NT2/D1 (cell line): Measurements from ENCODE around the gene EBNA1BP2.
A peak's percentile ranks its signal among the peaks of the same experiment; 100 is the strongest.
"Not testable (repeated sequence)": the region's sequence is repeated elsewhere in the genome, so short reads cannot be mapped to it uniquely, and the experiment has no call there.

Experiments used
- DNase-seq: peaks from one replicate; pipeline ENCODE4 v3.0.0-alpha.2; 2011; ENCODE audit warnings: low read depth, low spot score
- H3K27me3 ChIP-seq: 2 replicates; pipeline ENCODE4 v1.6.0; 2011; ENCODE audit warnings: mild to moderate bottlenecking; ENCODE audit not compliant: insufficient read length, insufficient read depth
- H3K36me3 ChIP-seq: 2 replicates; pipeline ENCODE4 v1.6.1; 2011; ENCODE audit warnings: mild to moderate bottlenecking, low read length, mixed read lengths; ENCODE audit not compliant: insufficient read depth, insufficient read length
- H3K4me1 ChIP-seq: 2 replicates; pipeline ENCODE4 v1.5.1; 2011; ENCODE audit not compliant: insufficient read depth, insufficient read length
- H3K4me3 ChIP-seq: 2 replicates; pipeline ENCODE4 v1.5.1; 2011; ENCODE audit warnings: low read depth; ENCODE audit not compliant: insufficient read length
- H3K9ac ChIP-seq: 2 replicates; pipeline ENCODE4 v1.6.0; 2011; ENCODE audit warnings: low read depth; ENCODE audit not compliant: insufficient read length
- H3K9me3 ChIP-seq: 2 replicates; pipeline ENCODE4 v1.5.1; 2011; ENCODE audit warnings: mild to moderate bottlenecking, low read length; ENCODE audit not compliant: insufficient read depth
- SUZ12 ChIP-seq: IDR thresholded peaks from 2 replicates; pipeline ENCODE4 v1.6.1; 2011; ENCODE audit not compliant: insufficient read length, insufficient read depth; ENCODE audit errors: extremely low read depth
- YY1 ChIP-seq: IDR thresholded peaks from 2 replicates; pipeline ENCODE4 v1.6.1; 2011; ENCODE audit not compliant: insufficient read length, insufficient read depth
- ZNF274 ChIP-seq: IDR thresholded peaks from 2 replicates; pipeline ENCODE4 v1.6.1; 2011; ENCODE audit warnings: mild to moderate bottlenecking, low read depth, low read length

Gene EBNA1BP2

DNA sequence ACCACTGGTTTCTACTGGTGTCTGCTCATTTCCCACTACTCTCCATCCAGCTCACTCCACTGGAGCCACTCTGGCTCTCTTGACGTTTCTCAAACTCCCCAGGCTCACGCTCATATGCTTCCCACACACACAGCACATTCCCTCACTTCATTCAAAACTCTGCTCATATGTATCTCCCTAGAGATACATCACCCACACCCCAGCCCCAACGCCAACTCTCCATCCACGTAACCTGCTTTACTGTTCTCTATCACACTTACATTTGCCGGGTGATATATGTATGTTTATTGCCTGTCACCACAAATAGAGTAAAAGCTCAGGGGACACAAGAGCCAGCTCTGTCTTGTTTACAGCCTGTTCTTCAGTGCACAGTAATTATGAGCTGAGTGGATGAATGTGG is 22.2 kb downstream of the EBNA1BP2 start:
- no peaks in the 10 kb centered on the region for H3K27me3 ChIP-seq
- no peak overlapping the region for H3K9ac ChIP-seq
- no peaks in the 10 kb centered on the region for H3K4me1 ChIP-seq
- TF ChIP-seq SUZ12 (no peak), ZNF274 (no peak), YY1 (no peak)
- no peak for DNase-seq
- H3K36me3 ChIP-seq = peaks cover 6% of the 10 kb centered on the region
- no peak overlapping the region for H3K4me3 ChIP-seq
- no peaks in the 10 kb centered on the region for H3K9me3 ChIP-seq

DNA sequence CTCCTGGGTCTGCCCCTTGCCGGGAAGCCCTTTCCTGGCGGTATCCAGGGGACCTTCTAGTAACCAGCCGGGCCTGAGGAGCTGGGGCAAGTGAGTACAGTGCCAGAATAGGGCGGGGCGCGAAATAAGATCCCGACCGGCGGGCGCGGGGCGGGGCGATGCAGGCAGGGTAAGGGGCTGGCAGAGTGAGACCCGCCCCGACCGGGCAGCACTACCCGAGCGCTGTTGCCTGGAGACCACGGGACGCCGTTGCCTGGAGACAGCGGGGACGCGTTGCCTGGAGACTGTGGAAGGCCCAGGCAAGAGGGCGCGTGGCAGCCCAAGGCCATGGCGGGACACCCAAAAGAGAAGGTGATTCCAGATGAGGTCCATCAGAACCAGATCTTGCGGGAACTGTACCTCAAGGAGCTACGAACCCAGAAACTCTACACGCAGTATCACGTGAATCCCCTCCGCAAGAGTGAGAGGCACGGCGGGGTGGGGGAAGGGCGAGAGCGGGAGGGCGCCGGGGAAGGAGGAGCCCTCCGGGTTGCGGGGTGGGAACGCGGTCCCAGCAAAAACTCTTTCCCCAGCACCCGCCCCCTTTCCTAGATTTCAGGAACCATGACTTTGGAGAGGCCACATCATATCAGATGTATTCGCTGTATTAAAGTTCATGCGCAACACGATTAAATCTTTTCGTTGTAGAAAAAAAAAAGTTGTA is 24.3 kb downstream of the EBNA1BP2 start:
- peak; percentile 96 for DNase-seq
- Histone ChIP-seq H3K36me3 (peaks cover 9% of the 10 kb centered on the region), H3K27me3 (no peaks in the 10 kb centered on the region), H3K9ac (no peak overlapping the region), H3K4me3 (peak overlapping the region; percentile 54), H3K4me1 (no peaks in the 10 kb centered on the region), H3K9me3 (no peaks in the 10 kb centered on the region)
- no peak for TF ChIP-seq YY1

DNA sequence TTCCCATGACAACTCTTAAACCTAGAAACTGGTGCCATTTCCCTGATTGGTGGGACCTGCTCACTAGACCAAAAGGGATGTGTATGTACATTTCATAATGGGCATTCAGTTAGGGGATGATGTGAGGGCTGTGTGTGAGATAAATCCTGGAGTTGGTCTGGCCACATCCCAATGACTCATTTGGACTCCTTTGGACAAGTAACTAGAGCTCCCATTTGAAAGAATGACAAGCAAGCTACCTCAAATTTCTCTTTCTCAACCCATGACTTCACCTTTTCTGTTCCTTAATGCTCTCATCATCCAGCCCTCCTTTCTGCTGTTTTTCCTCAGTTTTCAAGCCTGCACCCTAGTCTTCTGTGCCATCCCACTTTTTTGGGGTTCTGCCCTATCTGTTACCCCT is 27.9 kb downstream of the EBNA1BP2 start:
- Histone ChIP-seq H3K4me1 (no peaks in the 10 kb centered on the region), H3K36me3 (peaks cover 9% of the 10 kb centered on the region), H3K27me3 (no peaks in the 10 kb centered on the region), H3K9ac (no peak overlapping the region), H3K9me3 (peaks cover 10% of the 10 kb centered on the region), H3K4me3 (no peak overlapping the region)
- TF ChIP-seq ZNF274 (no peak), SUZ12 (no peak), YY1 (no peak)
- DNase-seq = no peak

DNA sequence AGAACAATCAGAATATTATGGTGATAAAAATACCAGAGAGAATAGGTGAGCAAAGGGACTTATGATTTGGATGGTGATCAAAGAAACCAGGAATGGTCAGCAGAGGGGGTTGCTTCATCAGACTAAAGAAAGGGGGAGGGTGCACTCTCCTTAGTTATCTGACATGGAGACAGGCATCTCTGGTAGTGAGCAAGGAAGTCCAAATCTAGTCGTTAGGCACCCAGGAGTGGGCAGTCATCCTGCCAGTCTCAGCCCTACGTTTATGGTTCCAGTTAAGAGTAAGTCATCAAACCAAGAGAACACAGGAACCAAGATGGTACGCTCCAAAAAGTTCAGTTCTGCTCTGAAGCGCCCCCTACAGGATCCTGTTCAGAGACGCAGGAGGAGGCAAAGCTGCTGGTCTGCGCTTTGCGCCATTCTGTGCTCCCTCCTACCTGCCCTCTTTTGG is 28.6 kb downstream of the EBNA1BP2 start:
- Histone ChIP-seq H3K9me3 (peaks cover 10% of the 10 kb centered on the region), H3K36me3 (peaks cover 9% of the 10 kb centered on the region), H3K9ac (no peak overlapping the region), H3K4me3 (no peak overlapping the region), H3K27me3 (no peaks in the 10 kb centered on the region), H3K4me1 (no peaks in the 10 kb centered on the region)
- no peak for TF ChIP-seq YY1
- no peak for TF ChIP-seq SUZ12
- no peak for TF ChIP-seq ZNF274
- no peak for DNase-seq

DNA sequence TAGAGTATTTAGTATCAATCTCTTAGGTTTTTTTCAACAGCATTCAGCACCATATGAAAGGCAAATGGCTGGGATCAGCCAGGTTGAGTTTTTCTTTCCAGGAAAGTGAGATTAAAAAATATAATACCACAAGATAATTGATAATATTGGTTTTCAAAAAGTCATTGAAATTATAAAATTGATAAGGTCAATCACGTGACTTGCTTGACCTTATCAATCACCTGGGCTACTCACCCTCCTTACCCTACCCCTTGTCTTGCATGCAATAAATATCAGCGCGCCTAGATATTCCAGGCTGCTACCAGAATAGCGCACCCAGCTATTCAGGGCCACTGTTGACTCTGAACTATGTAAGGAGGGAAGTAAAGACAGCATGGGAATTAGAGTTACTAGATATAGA is 31.5 kb downstream of the EBNA1BP2 start:
- peaks cover 16% of the 10 kb centered on the region for H3K9me3 ChIP-seq
- no peak overlapping the region for H3K9ac ChIP-seq
- no peak overlapping the region for H3K4me3 ChIP-seq
- H3K36me3 ChIP-seq = peaks cover 9% of the 10 kb centered on the region
- no peak for DNase-seq
- TF ChIP-seq YY1 (no peak), ZNF274 (no peak), SUZ12 (no peak)
- H3K4me1 ChIP-seq = no peaks in the 10 kb centered on the region
- no peaks in the 10 kb centered on the region for H3K27me3 ChIP-seq

DNA sequence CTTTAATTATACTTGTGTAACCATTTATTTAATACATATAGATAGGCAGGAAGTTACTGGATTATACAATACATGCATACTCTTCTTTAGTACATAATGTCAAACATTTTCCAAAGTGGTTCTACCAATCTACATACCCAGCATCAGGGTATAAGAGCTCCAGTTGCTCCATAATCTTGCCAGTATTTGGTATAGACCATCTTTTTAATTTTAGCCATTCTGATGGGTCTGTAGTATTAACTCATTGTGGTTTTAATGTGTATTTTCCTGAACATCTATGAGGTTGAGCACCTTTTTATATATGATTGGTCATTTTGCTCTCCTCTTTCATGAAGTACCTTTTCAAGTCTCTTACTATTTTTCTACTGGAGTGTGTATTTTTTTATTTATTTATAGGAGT is 32.1 kb downstream of the EBNA1BP2 start:
- DNase-seq = no peak
- TF ChIP-seq YY1 (no peak), ZNF274 (no peak), SUZ12 (no peak)
- Histone ChIP-seq H3K9ac (no peak overlapping the region), H3K4me3 (no peak overlapping the region), H3K36me3 (peaks cover 4% of the 10 kb centered on the region), H3K4me1 (no peaks in the 10 kb centered on the region), H3K27me3 (no peaks in the 10 kb centered on the region), H3K9me3 (peaks cover 22% of the 10 kb centered on the region)

DNA sequence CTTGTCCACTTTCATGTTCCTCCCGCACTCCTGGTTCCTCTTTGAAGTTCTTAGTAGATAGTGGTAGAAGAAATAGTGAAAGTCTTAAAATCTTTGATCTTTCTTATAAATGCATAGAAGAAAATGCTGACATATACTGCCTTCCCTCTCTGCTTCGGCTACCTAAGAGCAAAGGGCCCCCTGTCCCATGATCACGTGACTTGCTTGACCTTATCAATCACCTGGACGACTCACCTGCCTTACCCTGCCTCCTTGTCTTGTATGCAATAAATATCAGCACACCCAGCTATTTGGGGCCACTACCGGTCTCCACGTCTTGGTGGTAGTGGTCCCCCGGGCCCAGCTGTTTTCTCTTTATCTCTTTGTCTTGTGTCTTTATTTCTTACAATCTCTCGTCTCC is 32.8 kb downstream of the EBNA1BP2 start:
- H3K36me3 ChIP-seq, DNase-seq, H3K9ac ChIP-seq, H3K27me3 ChIP-seq, H3K4me3 ChIP-seq, H3K4me1 ChIP-seq: not testable (repeated sequence)
- H3K9me3 ChIP-seq = peaks cover 29% of the 10 kb centered on the region
